ENCODE measurements around the gene IFI44. TPM values are rescaled to one million over a fixed set of nuclear protein-coding genes. Genes with fewer than 3 reads are reported as not detected.

IFI44 gene
- total and polyA plus RNA-seq, 2 of the 8 experiments (the other 6 are each of a cell fraction or from before 2014, with no cell fraction given): not detected

GRCh38 chr1:78691995-78692747 is 42.5 kb downstream of the IFI44 start:
- no peaks in the 10 kb centered on the region for H3K4me1 ChIP-seq (replicated peaks in 1 of 4; ENCODE audit: control insufficient read depth in 3 of 4, insufficient read depth in 4 of 4, low read length in 3 of 4)
- no peak overlapping the region for H2AK5ac ChIP-seq (ENCODE audit: low read depth, low read length)
- no peak overlapping the region for H2AFZ ChIP-seq (ENCODE audit: low read length)
- no peaks in the 10 kb centered on the region for H3K79me2 ChIP-seq (ENCODE audit: control insufficient read depth in 1 of 2, insufficient read depth in 2 of 2, low read length in 2 of 2)
- H3K23ac ChIP-seq (ENCODE audit: insufficient read length): no peak overlapping the region
- no peak overlapping the region for H3K56ac ChIP-seq (replicated peaks; ENCODE audit: insufficient read length, low read depth, low read length)
- no peak overlapping the region for H2BK12ac ChIP-seq (ENCODE audit: low read depth, low read length)
- DNase-seq (ENCODE audit: low read depth in 1 of 2, low spot score in 2 of 2) (no peak), FAIRE-seq (no peak)
- H3K4ac ChIP-seq (replicated peaks; ENCODE audit: insufficient read length, low read depth, low read length): no peak overlapping the region
- no peak overlapping the region for H3K4me2 ChIP-seq (ENCODE audit: insufficient read depth in 1 of 2, low read depth in 2 of 2, low read length in 2 of 2)
- no peaks in the 10 kb centered on the region for H3K36me3 ChIP-seq (ENCODE audit: control insufficient read depth in 2 of 4, insufficient read depth in 4 of 4, low read length in 3 of 4)
- WGBS, 2 experiments (ENCODE audit: extremely low coverage in 1 of 2, insufficient coverage in 1 of 2, insufficient read length in 1 of 2, insufficient replicate concordance in 2 of 2, low coverage in 1 of 2, low lambda C conversion rate in 2 of 2, missing lambda C conversion rate in 1 of 2): 86% methylated on average over 4 of the region's 4 CpGs; no CpG with 5 or more reads in 1 of the 2 experiments
- H2BK15ac ChIP-seq (ENCODE audit: low read length): no peak overlapping the region
- H4K5ac ChIP-seq (ENCODE audit: insufficient read length, low read depth, low read length): no peak overlapping the region
- no peak overlapping the region for H4K91ac ChIP-seq (replicated peaks; ENCODE audit: insufficient read length, low read length)
- H4K20me1 ChIP-seq (replicated peaks in 1 of 2; ENCODE audit: control insufficient read depth in 1 of 2, insufficient read depth in 2 of 2, low read length in 2 of 2): no peaks in the 10 kb centered on the region
- TF ChIP-seq CTCF (IDR thresholded peaks at IDR 0.05; ENCODE audit: control extremely low read depth in 1 of 3, insufficient read depth in 1 of 3, low read depth in 1 of 3, low read length in 3 of 3): no peak
- no peak overlapping the region for H3K18ac ChIP-seq (ENCODE audit: extremely low read depth, low read length)
- H3K4me3 ChIP-seq (ENCODE audit: extremely low read depth in 1 of 4, insufficient read depth in 2 of 4, low read depth in 3 of 4, low read length in 4 of 4): no peak overlapping the region
- H3K23me2 ChIP-seq (ENCODE audit: low read depth, low read length): no peaks in the 10 kb centered on the region
- H4K8ac ChIP-seq (ENCODE audit: extremely low read depth, insufficient read depth, low read length): no peak overlapping the region
- CTCF ChIA-PET (ENCODE audit: partially characterized antibody): interaction anchor here (1.3 kb wide), 1 partner anchor 19 kb away, joined by 4 read pairs; no protein-coding TSS in a partner anchor
- no peaks in the 10 kb centered on the region for H3K27me3 ChIP-seq (replicated peaks in 1 of 4; ENCODE audit: control insufficient read depth in 3 of 4, extremely low read depth in 1 of 4, insufficient read depth in 3 of 4, low read length in 3 of 4)
- H3K14ac ChIP-seq (ENCODE audit: insufficient read length): no peak overlapping the region
- H3K9me3 ChIP-seq (ENCODE audit: insufficient read depth in 2 of 2, low read depth in 1 of 2, low read length in 1 of 2): no peaks in the 10 kb centered on the region
- H3K9ac ChIP-seq (replicated peaks in 1 of 4; ENCODE audit: extremely low read depth in 1 of 4, low read depth in 3 of 4, low read length in 3 of 4): no peak overlapping the region
- POLR2A ChIA-PET (ENCODE audit: partially characterized antibody): no interaction called here
- no peak overlapping the region for H2BK5ac ChIP-seq (ENCODE audit: low read depth, low read length)
- no peak overlapping the region for H2BK120ac ChIP-seq (replicated peaks; ENCODE audit: low read depth, low read length)
- H3K79me1 ChIP-seq (ENCODE audit: low read depth, low read length): no peaks in the 10 kb centered on the region
- H3K27ac ChIP-seq (ENCODE audit: low read depth, low read length): no peak overlapping the region
- H2BK20ac ChIP-seq (ENCODE audit: low read length): no peak overlapping the region
